Neutrophil (primary cell): ENCODE data around the gene MEN1.

ENCODE experiments used
- H3K27ac ChIP-seq: fragments of 200-600 bp; sonication (generic); 2 replicates; pipeline ENCODE4 v1.5.1; 2016; ENCODE audit warnings: mild to moderate bottlenecking, moderate library complexity
- H3K27me3 ChIP-seq: fragments of 200-600 bp; sonication (generic); 2 replicates; pipeline ENCODE4 v1.6.0; 2016; ENCODE audit warnings: mild to moderate bottlenecking
- H3K36me3 ChIP-seq: fragments of 200-600 bp; sonication (generic); 2 replicates; pipeline ENCODE4 v1.5.1; 2017
- H3K4me1 ChIP-seq, 2 experiments: fragments of 200-600 bp in 1 of 2; sonication (generic) in 1 of 2; 1 replicate in 1 of 2; 2 replicates in 1 of 2; pipeline versions ENCODE4 v1.5.1 to v1.6.1; 2013 to 2016; ENCODE audit warnings: low read depth in 1 of 2, low read length in 1 of 2, mild to moderate bottlenecking in 1 of 2, moderate library complexity in 1 of 2; ENCODE audit not compliant: control insufficient read depth in 1 of 2, insufficient read depth in 1 of 2
- H3K4me3 ChIP-seq, 2 experiments: fragments of 200-600 bp in 1 of 2; sonication (generic) in 1 of 2; 1 replicate in 1 of 2; 2 replicates in 1 of 2; pipeline ENCODE4 v1.5.1; 2013 to 2016; ENCODE audit warnings: low read depth in 1 of 2, low read length in 1 of 2, mild to moderate bottlenecking in 1 of 2, moderate library complexity in 1 of 2
- H3K9me3 ChIP-seq: fragments of 200-600 bp; sonication (generic); 2 replicates; pipeline ENCODE4 v1.5.1; 2016
- TF ChIP-seq, protein P1 (sequence below): fragments of 200-600 bp; sonication (generic); IDR thresholded peaks from 2 replicates; pipeline ENCODE4 v1.5.1; 2016; ENCODE audit warnings: antibody characterized with exemption

Gene MEN1

DNA sequence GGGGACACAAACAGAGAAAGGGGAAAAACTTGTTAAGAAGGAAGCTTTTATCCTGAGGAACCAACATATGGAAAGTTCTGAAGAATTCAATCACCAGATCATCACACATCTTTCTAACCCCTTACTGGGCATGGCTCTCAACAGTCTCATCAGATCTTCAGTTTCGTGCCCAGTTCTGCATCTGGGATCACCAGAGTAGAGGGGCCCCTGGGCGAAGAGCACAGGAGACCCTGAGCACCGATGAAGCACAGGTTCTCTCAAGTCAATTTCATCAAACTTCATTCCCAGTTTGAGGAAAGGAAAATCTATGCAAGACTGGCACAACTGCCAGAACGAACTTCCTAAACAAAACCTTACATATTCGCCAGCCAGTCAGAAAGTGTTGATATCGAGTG, 42.1 kb downstream of the MEN1 start:
- peaks cover 97% of the 10 kb centered on the region for H3K36me3 ChIP-seq
- no peaks in the 10 kb centered on the region for H3K27me3 ChIP-seq
- TF ChIP-seq, protein P1, sequence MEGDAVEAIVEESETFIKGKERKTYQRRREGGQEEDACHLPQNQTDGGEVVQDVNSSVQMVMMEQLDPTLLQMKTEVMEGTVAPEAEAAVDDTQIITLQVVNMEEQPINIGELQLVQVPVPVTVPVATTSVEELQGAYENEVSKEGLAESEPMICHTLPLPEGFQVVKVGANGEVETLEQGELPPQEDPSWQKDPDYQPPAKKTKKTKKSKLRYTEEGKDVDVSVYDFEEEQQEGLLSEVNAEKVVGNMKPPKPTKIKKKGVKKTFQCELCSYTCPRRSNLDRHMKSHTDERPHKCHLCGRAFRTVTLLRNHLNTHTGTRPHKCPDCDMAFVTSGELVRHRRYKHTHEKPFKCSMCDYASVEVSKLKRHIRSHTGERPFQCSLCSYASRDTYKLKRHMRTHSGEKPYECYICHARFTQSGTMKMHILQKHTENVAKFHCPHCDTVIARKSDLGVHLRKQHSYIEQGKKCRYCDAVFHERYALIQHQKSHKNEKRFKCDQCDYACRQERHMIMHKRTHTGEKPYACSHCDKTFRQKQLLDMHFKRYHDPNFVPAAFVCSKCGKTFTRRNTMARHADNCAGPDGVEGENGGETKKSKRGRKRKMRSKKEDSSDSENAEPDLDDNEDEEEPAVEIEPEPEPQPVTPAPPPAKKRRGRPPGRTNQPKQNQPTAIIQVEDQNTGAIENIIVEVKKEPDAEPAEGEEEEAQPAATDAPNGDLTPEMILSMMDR, result no peak
- H3K4me3 ChIP-seq, result peak overlapping the region in 1 of 2 experiments; percentile 17
- peaks cover 6% of the 10 kb centered on the region for H3K9me3 ChIP-seq
- peak overlapping the region; percentile 99 for H3K27ac ChIP-seq
- H3K4me1 ChIP-seq, result peaks cover 43 to 44% of the 10 kb centered on the region in 2 experiments

DNA sequence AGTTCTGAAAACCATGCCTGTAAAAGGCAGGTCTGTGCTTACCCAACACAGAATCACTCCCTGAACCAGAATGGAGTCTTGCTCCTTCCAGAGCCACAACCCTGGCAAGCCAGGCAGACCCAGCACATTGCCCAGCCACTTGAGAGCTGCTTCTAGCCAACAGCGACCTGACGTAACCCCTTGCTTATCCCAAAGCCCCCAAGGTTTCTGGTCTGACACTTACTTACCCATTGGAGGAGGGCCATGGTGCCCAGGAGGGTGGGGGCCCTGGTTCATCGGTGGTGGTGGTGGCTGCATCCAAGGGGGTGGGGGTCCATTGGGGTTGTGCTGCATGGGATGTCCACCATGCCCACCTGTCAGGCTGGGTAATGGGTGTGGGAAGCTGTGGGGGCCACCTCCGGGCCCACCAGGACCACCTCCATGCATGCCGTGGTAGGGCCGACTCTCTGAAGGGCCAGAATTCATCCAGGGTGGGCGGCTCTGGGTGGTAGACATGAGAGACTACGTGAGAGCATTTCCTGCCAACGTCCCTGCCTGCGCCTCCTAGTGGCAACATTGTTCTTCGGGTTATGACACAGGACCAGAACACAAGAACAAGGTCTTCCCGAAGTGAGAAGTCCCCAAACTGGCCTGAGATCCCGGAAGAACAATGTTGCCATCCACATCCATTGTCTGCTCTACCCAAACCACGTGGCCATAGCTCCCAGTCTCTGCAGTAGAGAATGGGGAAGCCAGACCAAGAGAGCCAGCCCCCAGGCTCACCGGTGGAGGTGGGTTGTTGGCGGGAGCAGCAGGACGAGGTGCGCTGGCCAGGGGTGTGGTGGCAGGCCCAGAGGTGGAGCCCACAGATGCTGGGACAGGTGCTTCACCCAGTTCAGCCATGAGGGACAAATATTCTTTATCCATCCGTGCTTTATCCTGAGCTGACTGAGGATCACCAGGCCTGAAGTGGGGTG, 42.7 kb downstream of the MEN1 start:
- TF ChIP-seq, protein P1, result peak; percentile 78
- peaks cover 6% of the 10 kb centered on the region for H3K9me3 ChIP-seq
- peaks cover 97% of the 10 kb centered on the region for H3K36me3 ChIP-seq
- no peaks in the 10 kb centered on the region for H3K27me3 ChIP-seq
- peak overlapping the region; percentile 99 for H3K27ac ChIP-seq
- peaks cover 36 to 37% of the 10 kb centered on the region in 2 experiments for H3K4me1 ChIP-seq
- H3K4me3 ChIP-seq, result peak overlapping the region in 1 of 2 experiments; percentile 17

DNA sequence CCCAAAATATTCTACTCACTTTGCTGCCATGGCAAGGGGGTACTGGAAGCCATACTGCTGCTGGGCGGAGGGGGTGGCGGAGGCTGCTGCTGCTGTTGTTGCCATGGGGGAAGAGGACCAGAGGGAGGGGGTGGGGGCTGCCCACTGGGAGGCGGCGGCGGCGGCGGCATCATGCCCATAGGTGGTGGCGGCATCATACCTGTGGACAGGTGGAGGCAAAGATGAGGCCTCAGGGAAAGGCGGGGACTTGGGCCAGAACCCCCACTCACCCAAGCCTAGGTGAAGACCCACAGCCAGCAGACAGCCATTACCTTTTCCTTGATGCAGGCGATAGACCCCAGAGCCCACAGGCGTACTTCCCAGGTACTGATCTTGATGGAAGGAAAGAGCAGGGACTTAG, 43.5 kb downstream of the MEN1 start:
- peaks cover 6% of the 10 kb centered on the region for H3K9me3 ChIP-seq
- H3K4me3 ChIP-seq, result no peak overlapping the region
- H3K4me1 ChIP-seq, result peaks cover 28 to 29% of the 10 kb centered on the region in 2 experiments
- TF ChIP-seq, protein P1, result no peak
- no peaks in the 10 kb centered on the region for H3K27me3 ChIP-seq
- H3K36me3 ChIP-seq, result peaks cover 100% of the 10 kb centered on the region
- peak overlapping the region; percentile 99 for H3K27ac ChIP-seq

DNA sequence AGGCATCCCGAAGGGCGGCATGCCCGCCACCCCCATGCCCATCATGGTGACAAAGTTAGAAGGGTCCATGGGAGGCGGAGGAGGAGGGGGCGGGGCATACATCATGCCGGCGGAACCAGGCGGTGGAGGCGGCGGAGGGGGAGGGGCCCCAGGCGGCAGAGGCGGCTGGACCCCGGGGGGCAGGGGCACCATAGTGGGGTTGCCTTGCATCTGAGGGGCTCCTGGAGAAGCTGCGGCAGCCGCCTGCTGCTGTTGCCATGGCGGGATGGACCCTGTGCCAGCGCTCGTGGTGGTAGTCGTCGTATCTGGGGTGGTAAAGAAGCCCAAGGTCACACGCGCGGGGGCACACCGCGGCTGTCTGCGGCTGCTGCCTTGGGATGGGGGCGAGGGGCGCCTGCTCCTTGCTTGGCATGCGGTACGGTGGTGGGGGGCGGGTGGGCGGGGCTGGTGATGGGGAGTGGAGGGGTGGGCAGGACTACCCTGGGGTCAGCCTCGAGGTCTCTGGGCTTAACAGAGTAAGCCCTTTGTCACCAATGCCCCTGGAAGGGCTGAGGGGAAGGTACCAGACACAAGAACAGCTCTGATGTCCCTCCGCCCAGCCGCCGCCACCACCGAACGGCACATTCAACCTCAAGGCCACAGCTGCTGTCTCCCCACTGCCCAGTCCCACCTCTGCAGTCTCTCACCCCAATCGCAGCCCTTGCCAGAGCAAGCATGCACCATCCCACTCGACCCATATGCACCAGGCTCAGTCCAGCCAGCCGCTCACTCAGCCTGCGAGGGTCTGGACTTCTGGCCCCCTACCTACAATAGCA, 44.3 kb downstream of the MEN1 start:
- Histone ChIP-seq H3K4me3 (no peak overlapping the region), H3K27me3 (no peaks in the 10 kb centered on the region), H3K36me3 (peaks cover 99% of the 10 kb centered on the region), H3K4me1 (peaks cover 20 to 21% of the 10 kb centered on the region in 2 experiments), H3K9me3 (peaks cover 6% of the 10 kb centered on the region), H3K27ac (peak overlapping the region; percentile 13)
- TF ChIP-seq, protein P1, result no peak

DNA sequence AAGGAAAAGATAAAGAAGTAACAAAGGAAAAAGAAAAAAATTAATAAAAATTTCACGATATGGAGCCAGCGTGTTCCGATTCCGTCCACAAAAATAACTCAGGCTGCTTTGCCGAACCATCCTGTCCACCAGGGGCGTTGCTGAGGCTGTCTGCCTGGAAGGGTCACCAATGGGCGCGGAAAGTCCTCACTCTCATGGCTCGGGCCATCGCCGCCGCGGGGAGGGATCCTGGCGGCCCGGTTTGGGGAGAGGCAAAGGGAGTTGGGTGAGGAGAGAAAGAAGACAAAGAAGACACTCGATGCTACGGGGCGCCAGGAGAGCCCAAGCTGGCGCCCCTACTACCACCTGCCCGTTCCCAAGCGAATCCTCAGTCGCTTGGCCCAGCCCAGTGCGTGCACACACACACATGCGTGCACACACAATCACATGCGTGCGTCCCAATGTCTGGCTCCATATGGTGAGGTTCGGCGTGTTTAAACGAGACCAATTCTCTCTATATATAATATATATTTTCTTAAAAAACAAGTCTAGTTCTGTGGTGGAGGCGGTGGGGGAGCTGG, 45.0 kb downstream of the MEN1 start:
- TF ChIP-seq, protein P1, result no peak
- H3K27ac ChIP-seq, result no peak overlapping the region
- peaks cover 98% of the 10 kb centered on the region for H3K36me3 ChIP-seq
- no peak overlapping the region for H3K4me3 ChIP-seq
- peaks cover 15 to 17% of the 10 kb centered on the region in 2 experiments for H3K4me1 ChIP-seq
- no peaks in the 10 kb centered on the region for H3K27me3 ChIP-seq
- H3K9me3 ChIP-seq, result peaks cover 6% of the 10 kb centered on the region
